ENCODE results near the gene RRP1. TPM values are rescaled to one million over a fixed set of nuclear protein-coding genes. Genes with fewer than 3 reads are reported as not detected.

RRP1 gene
- total RNA-seq, 1 donor from 2014 or later: 52.0 TPM

GRCh38 chr21:43781846-43782245 is 7.5 kb upstream of the RRP1 start:
- Histone ChIP-seq H3K36me3 (no peaks in the 10 kb centered on the region), H3K9me3 (no peaks in the 10 kb centered on the region), H3K27me3 (no peaks in the 10 kb centered on the region), H3K27ac (no peak overlapping the region), H3K4me3 (no peak overlapping the region), H3K4me1 (no peaks in the 10 kb centered on the region)
- no peak for DNase-seq (ENCODE audit: low spot score in 2 of 2)
- TF ChIP-seq, protein P1, sequence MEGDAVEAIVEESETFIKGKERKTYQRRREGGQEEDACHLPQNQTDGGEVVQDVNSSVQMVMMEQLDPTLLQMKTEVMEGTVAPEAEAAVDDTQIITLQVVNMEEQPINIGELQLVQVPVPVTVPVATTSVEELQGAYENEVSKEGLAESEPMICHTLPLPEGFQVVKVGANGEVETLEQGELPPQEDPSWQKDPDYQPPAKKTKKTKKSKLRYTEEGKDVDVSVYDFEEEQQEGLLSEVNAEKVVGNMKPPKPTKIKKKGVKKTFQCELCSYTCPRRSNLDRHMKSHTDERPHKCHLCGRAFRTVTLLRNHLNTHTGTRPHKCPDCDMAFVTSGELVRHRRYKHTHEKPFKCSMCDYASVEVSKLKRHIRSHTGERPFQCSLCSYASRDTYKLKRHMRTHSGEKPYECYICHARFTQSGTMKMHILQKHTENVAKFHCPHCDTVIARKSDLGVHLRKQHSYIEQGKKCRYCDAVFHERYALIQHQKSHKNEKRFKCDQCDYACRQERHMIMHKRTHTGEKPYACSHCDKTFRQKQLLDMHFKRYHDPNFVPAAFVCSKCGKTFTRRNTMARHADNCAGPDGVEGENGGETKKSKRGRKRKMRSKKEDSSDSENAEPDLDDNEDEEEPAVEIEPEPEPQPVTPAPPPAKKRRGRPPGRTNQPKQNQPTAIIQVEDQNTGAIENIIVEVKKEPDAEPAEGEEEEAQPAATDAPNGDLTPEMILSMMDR (IDR thresholded peaks at IDR 0.05): no peak
- intact Hi-C loops (cut with DNase I): loop anchor here (1.0 to 10.0 kb wide), 2 partner anchors 24 to 233 kb away; partner anchors contain the start of gene TRAPPC10

- no peak for DNase-seq (ENCODE audit: low spot score in 2 of 2)
- H3K27ac ChIP-seq: no peak overlapping the region
- TF ChIP-seq, protein P1 (IDR thresholded peaks at IDR 0.05): no peak
- H3K36me3 ChIP-seq: no peaks in the 10 kb centered on the region
- no peak overlapping the region for H3K4me3 ChIP-seq
- no peaks in the 10 kb centered on the region for H3K27me3 ChIP-seq
- no peaks in the 10 kb centered on the region for H3K9me3 ChIP-seq
- intact Hi-C loops (cut with DNase I): loop anchor here (10.0 kb wide), 1 partner anchor 232 kb away; the partner anchor contains the start of gene TRAPPC10
- no peaks in the 10 kb centered on the region for H3K4me1 ChIP-seq
Measured at GRCh38 chr21:43782431-43783097, 6.8 kb upstream of the RRP1 start.

DNA sequence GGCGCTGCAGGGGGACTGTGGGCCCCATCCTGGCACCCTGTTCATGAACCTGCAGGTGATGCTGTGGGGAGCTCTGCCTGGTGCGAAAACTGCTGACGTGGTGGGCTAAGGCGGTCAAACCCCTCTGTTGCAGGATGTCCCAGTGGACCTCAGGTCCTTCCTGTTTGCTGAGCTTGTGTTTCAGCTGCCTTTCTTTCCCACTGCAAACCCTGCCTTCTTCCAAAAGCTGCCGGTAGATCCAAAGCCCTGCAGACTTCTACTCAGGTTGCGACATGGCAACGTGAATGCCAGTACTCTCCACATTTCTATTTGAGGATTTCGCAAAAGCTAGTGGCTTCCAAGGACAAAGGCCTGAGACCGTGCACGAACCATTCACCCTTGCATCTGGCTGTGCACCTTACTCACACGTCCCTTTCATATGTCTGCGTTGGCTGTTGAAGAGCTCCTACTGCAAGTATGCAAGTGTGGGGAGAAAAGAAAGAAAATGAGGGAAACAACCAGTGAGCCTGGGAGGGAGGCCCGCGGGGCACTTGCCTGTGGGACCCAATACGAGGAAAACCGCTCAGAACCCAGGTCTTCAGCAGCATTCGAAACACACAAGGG is 6.2 kb upstream of the RRP1 start:
- no peaks in the 10 kb centered on the region for H3K36me3 ChIP-seq
- H3K27me3 ChIP-seq: no peaks in the 10 kb centered on the region
- H3K4me1 ChIP-seq: no peaks in the 10 kb centered on the region
- TF ChIP-seq, protein P1 (IDR thresholded peaks at IDR 0.05): no peak
- H3K4me3 ChIP-seq: no peak overlapping the region
- H3K9me3 ChIP-seq: no peaks in the 10 kb centered on the region
- DNase-seq (ENCODE audit: low spot score in 2 of 2): no peak
- no peak overlapping the region for H3K27ac ChIP-seq
- intact Hi-C loops (cut with DNase I): loop anchor here (10.0 kb wide), 1 partner anchor 232 kb away; the partner anchor contains the start of gene TRAPPC10

DNA sequence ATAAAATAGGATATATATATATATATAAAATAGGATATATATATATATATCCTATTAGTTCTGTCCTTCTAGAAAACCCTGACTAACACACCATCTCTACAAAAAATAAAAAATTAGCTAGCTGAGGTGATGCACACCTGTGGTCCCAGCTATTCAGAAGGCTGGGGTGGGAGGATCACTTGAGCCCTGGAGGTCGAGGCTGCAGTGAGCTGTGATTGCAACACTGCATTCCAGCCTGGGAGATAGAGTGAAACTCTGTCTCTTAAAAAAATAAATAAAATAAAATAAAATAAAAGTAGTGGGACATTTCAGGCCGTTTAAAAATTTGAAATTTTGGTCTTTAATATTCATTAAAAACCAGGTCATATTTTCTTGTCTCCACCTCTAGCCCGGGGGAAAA is 4.2 kb upstream of the RRP1 start:
- H3K4me1 ChIP-seq: peaks cover 0 to 3% of the 10 kb centered on the region in 2 donors
- H3K36me3 ChIP-seq: no peaks in the 10 kb centered on the region
- H3K4me3 ChIP-seq: no peak overlapping the region
- H3K27ac ChIP-seq: no peak overlapping the region
- no peaks in the 10 kb centered on the region for H3K27me3 ChIP-seq
- DNase-seq (ENCODE audit: low spot score in 2 of 2): no peak
- TF ChIP-seq, protein P1 (IDR thresholded peaks at IDR 0.05): no peak
- H3K9me3 ChIP-seq: no peaks in the 10 kb centered on the region
- intact Hi-C loops (cut with DNase I): loop anchor here (10.0 kb wide), 1 partner anchor 230 kb away; the partner anchor contains the start of gene TRAPPC10

- Histone ChIP-seq H3K27me3 (no peaks in the 10 kb centered on the region), H3K27ac (no peak overlapping the region), H3K4me3 (no peak overlapping the region), H3K9me3 (no peaks in the 10 kb centered on the region), H3K4me1 (peaks cover 6 to 14% of the 10 kb centered on the region in 2 donors), H3K36me3 (no peaks in the 10 kb centered on the region)
- DNase-seq (ENCODE audit: low spot score in 2 of 2): no peak
- TF ChIP-seq, protein P1 (IDR thresholded peaks at IDR 0.05): no peak
- intact Hi-C loops (cut with DNase I): loop anchor here (10.0 kb wide), 1 partner anchor 228 kb away; the partner anchor contains the start of gene TRAPPC10
Measured at GRCh38 chr21:43786300-43786806, 3.0 kb upstream of the RRP1 start.
